Stimulated activated CD8-positive, alpha-beta memory T cell treated with anti-CD3 and anti-CD28 coated beads, Interleukin-7, amount 100 ng/mL, for 24 hours (primary cell): Measurements from ENCODE around the gene CEP85L.

Source experiments
- DNase-seq: peaks from one replicate; pipeline ENCODE4 v3.0.0-alpha.2; 2020; ENCODE audit warnings: low read depth

CEP85L gene

DNA sequence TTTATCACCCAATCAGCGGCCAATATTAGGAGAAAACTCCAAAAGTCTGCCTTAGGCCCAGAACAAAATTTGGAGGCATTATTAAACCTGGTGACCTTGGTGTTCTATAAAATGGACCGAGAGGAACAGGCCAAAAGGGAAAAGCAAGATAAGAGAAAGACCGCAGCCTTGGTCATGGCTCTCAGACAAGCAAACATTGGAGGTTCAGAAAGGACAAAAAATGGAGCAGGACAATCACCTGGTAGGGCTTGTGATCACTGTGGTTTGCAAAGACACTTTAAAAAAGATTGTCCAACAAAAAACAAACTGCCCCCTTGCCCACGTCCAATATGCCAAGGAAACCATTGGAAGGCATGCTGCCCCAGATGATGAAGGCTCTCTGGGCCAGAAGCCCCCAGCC lies 31.2 kb downstream of the CEP85L start:
- no peak for DNase-seq

- DNase-seq, result peak; percentile 45
Measured at GRCh38 chr6:118618676-118619377, 32.6 kb downstream of the CEP85L start.

GRCh38 chr6:118617417-118617816 lies 34.0 kb downstream of the CEP85L start:
- no peak for DNase-seq

- no peak for DNase-seq
Measured at GRCh38 chr6:118611334-118611733, 40.1 kb downstream of the CEP85L start.

- DNase-seq, result no peak
Measured at GRCh38 chr6:118606858-118607257, 44.5 kb downstream of the CEP85L start.

DNA sequence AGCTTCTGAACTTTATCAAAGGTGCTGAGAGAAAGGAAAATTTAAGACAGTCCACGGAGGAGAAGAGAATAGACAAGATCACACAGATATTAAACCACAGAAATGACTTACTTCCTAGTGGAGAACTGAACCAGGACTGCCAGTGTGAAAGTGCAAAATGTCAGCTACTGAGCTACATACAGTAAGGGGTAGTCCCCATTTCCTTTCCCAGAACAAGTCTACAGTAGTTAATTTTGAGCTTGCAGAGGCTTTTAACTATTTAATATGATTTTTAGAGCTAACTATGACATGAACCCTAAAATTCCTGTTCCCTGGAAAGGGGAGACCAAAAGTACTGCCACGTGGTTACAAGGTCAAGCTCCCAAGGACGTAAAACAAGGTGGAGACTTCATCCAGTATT lies 45.1 kb downstream of the CEP85L start:
- no peak for DNase-seq

DNA sequence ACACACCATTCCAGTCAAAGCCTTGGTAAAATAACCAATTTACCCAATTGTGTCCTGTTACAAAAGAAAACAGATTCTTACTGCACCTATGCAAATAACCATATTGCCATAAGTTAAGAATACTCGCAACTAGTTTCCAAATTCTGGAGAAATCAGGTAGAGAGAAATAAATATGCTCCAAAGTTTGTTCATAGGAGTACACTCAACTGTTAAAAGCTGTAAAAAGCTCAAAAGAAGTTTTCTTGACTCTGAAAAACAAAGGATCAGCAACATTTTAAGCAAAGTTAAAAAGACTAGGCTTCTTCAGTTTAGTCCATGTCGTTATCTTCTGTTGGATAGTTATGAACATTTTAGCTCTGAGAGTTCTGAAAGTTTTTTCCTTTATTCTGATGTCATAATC lies 48.0 kb downstream of the CEP85L start:
- DNase-seq, result no peak

DNA sequence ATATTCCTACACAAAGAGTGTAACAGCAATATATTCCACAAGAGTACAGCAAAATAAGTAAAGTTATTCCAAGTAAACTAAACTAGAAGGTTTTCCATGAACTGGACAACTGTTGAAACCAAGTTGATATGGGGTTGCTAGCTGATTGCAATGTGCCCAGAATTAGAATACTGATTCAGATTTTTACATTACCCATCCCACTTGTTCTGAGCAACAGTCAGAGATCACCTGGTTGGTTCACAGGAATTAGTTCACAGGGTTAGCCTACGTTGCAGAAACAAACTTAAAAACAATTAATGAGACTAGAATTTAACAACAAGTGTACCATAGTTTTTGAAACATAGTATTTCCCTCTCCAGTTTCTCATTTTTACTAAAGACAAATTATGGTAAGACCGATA lies 49.1 kb downstream of the CEP85L start:
- DNase-seq, result no peak

- no peak for DNase-seq
Measured at GRCh38 chr6:118598324-118598723, 53.1 kb downstream of the CEP85L start.

- DNase-seq, result no peak
Measured at GRCh38 chr6:118597636-118598035, 53.8 kb downstream of the CEP85L start.

DNA sequence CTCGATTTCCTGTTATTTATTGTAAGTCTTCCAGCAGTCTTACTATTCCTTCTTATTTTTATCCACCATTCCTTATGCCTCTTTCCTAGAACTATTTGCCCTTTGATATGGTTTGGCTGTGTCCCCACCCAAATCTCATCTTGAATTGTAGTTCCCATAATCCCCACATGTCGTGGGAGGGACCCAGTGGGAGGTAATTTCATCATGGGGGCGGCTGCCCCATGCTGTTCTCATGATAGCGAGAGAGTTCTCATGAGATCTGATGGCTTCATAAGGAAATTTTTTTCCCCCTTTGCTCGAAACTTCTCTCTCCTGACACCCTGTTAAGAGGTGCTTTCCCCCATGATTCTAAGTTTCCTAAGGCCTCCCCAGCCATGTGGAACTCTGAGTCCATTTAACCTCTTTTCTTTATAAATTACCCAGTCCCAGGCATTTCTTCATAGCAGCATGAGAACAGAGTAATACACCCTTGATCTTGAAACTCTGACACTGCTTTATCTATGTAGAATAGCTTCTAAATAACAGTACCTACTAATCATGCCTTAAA lies 54.5 kb downstream of the CEP85L start:
- DNase-seq, result no peak

DNA sequence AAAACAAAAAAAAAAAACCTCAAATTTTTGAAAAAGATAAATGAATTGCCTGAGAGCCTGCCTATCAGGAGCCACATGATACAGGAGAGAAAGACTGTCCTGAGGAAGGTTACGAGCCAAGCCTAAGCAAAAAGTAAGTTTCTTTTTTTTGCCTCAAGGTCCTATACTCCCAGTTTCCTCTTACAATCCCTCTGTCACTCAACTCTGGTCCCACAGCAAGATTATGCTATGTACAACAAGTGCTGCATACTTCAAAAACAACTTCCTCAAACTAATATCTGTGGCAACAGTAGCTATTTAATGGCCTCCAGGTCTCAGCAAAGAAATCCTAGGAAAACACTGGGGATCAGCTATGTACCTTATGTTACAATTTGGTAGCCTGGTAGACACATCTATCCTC lies 56.5 kb downstream of the CEP85L start:
- DNase-seq, result no peak

DNA sequence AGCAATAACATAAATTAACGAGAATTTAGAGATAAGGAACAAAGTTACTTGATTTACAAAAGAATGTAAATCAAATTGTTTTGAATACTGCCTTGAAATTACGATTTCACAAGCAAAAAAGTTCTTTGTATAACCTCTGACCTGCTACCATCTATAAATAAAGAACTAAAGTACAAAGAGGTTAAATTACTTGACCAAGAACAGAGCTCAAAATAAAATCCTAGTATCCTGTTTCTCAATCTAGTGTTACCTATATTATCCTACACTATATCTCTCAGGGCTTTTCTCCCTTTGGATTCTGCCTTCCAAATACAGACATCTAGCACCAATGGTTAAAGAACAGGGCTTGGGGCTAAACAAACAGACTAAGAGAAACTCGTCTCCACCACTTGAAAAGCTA lies 59.5 kb downstream of the CEP85L start:
- no peak for DNase-seq

DNA sequence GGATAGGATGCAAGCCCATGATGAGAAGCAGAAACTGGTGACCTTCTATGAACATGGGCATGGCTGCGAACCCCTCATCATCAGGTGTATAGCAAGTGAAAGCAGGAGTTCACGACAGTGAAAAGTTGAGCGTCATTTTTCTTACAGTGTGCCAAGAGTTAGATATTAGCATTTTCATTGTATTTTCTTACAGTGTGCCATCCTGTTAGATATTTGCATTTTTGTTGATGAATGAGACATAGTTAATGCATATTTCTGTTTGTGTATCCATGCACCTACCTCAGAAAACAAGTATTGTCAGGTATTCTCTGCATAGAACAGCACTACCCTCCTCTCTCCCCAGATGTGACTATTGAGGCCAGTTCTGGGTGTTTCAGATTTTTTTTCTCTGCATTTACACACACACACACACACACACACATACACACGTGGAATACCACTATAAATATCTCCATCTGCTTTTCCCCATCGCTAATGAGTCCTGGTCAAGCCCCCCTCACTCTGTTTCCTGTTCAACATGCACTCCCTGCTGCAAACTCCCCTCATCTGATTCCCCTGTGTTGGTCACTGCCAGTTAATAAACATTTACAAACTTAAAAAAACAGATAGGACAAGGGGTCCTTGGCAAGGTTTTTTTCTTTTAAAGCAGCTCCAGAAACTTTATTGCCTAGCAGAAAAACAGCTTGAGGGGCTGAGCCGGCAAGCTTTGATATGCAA lies 61.6 kb downstream of the CEP85L start:
- no peak for DNase-seq

DNA sequence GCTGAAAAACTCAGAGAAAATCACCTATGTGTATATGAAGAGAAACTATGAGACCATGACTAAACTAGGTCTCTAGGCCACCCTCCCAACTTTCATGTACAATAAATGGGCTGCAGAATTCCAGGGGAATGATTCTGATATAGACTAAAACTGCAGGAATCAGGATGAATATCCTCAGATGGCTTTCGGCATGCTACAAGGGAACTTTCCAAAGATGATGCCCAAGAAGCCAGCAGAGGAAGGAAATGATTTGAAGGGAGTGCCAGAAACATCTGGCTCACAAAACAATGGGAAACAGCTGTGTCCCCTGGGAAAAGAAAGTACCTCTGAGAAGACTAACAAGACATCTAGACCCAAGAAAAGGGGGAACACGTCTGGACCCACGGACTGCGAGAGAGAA lies 62.2 kb downstream of the CEP85L start:
- no peak for DNase-seq

- no peak for DNase-seq
Measured at GRCh38 chr6:118588626-118589025, 62.8 kb downstream of the CEP85L start.

GRCh38 chr6:118586746-118587485 lies 64.5 kb downstream of the CEP85L start:
- DNase-seq, result no peak

GRCh38 chr6:118584911-118585310 lies 66.5 kb downstream of the CEP85L start:
- no peak for DNase-seq

- DNase-seq, result no peak
Measured at GRCh38 chr6:118581489-118581959, 69.9 kb downstream of the CEP85L start.

DNA sequence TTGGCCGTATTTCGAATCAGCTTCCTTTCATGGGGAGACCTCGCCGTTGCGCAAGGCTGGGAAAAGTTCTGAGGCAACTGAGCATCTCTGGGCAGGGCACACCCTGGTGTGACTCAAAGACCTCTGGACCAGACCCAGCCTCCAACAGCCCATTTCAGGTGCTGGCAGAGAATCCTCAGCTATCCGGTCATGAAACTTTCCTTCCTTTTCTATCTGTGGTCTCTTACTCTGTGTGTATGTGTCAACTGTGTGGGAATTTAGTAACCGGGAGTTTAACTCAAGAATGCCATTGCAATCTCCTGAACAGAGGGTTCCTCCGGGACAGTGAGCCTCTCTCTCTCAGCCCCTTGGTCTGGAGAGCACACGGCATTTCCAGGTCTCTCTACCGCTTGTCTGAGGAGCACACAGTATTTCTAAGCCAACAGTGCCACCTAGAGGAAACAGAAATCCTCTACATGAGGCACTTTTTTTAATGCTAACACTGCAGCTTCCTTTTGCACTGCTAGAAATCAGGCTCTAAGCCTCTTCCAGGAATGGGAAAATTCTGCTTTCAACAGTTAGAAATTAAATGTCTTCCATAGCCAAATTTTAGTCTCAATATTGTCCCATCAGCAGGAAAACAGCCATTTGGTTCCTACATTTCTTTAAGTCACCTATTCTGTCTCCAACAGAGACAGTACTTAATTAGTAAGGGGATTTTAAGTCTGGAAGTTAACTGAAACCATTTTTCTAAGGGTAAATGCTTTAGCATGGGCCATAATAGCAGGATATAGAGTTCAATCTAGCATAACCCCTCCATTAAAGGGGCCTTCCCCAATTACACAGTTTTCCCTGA lies 70.6 kb downstream of the CEP85L start:
- DNase-seq, result no peak

- DNase-seq, result no peak
Measured at GRCh38 chr6:118579786-118580185, 71.6 kb downstream of the CEP85L start.

DNA sequence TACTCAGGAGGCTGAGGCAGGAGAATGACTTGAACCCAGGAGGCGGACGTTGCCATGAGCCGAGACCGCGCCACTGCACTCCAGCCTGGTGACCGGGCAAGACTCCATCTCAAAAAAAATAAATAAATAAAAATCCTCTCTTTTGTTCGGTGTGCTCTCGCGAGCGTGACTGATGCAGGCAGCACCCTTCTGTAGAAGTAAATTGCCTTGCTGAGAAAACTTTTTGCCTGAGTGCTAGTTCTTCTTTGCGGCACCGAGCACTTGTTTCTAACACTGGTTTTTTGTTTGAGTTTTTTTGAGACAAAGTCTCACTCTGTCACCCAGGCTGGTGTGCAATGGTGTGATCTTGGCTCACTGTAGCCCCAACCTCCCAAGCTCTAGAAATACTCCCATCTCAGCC lies 72.8 kb downstream of the CEP85L start:
- DNase-seq, result no peak
